GM12864 (cell line): Measurements from ENCODE around the gene VAMP5.

Experiments
- DNase-seq: peaks from one replicate; pipeline ENCODE4 v3.0.0-alpha.2; 2011; ENCODE audit warnings: low read depth
- H3K4me3 ChIP-seq: 2 replicates; pipeline ENCODE4 v1.5.1; 2011; ENCODE audit warnings: mild to moderate bottlenecking, low read depth, low read length, control low read depth
- TF ChIP-seq, protein P1 (sequence below): IDR thresholded peaks from 2 replicates; pipeline ENCODE4 v1.5.1; 2011; ENCODE audit warnings: low read depth, mild to moderate bottlenecking, moderate library complexity, low read length, control low read depth, inconsistent platforms; ENCODE audit errors: missing control alignments

Gene VAMP5

DNA sequence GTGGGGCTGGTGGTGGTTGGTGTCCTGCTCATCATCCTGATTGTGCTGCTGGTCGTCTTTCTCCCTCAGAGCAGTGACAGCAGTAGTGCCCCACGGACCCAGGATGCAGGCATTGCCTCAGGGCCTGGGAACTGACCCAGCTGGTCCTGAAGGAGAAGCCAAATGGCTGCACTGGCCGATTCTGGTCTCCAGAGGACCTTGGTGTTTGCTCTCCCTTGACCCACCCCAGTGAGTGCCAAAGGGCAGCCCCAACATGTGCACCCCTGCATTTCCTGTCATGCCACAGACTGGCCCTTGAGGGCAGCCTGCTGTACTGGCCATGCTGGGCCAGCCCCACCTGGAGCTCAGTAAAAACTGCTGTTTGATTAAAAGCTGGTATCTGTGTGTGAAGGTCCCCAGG, 8.8 kb downstream of the VAMP5 start:
- no peak overlapping the region for H3K4me3 ChIP-seq
- TF ChIP-seq, protein P1, sequence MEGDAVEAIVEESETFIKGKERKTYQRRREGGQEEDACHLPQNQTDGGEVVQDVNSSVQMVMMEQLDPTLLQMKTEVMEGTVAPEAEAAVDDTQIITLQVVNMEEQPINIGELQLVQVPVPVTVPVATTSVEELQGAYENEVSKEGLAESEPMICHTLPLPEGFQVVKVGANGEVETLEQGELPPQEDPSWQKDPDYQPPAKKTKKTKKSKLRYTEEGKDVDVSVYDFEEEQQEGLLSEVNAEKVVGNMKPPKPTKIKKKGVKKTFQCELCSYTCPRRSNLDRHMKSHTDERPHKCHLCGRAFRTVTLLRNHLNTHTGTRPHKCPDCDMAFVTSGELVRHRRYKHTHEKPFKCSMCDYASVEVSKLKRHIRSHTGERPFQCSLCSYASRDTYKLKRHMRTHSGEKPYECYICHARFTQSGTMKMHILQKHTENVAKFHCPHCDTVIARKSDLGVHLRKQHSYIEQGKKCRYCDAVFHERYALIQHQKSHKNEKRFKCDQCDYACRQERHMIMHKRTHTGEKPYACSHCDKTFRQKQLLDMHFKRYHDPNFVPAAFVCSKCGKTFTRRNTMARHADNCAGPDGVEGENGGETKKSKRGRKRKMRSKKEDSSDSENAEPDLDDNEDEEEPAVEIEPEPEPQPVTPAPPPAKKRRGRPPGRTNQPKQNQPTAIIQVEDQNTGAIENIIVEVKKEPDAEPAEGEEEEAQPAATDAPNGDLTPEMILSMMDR = no peak
- no peak for DNase-seq

DNA sequence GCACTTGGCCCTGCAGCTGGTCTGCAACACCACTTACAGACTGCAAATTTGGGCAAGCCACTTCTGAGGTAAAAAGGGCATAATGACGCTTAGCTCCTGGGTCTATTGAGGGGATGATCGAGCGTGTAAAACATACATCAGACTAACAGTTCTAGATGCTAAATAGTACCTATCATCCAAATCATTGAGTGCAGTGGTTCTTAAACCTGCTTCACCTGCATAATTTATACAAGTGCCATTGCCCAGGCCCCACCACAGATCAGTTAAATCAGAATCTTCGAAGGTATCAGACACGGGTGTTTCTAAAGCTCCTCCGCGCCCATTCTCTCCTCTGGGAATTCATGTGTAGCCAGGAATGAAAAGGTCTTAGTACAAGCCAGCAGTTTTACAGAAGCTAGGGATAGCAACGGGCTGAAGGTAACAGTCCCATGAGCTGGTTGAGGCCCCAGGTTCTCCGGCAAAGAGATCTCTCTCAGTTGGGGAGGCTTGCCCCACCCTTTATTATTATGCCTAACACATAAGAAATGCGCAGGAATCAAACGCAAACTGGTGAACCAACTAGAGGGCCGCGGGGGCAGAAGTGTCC, 10.6 kb downstream of the VAMP5 start:
- no peak for DNase-seq
- peak overlapping the region; percentile 91 for H3K4me3 ChIP-seq
- TF ChIP-seq, protein P1 = no peak

DNA sequence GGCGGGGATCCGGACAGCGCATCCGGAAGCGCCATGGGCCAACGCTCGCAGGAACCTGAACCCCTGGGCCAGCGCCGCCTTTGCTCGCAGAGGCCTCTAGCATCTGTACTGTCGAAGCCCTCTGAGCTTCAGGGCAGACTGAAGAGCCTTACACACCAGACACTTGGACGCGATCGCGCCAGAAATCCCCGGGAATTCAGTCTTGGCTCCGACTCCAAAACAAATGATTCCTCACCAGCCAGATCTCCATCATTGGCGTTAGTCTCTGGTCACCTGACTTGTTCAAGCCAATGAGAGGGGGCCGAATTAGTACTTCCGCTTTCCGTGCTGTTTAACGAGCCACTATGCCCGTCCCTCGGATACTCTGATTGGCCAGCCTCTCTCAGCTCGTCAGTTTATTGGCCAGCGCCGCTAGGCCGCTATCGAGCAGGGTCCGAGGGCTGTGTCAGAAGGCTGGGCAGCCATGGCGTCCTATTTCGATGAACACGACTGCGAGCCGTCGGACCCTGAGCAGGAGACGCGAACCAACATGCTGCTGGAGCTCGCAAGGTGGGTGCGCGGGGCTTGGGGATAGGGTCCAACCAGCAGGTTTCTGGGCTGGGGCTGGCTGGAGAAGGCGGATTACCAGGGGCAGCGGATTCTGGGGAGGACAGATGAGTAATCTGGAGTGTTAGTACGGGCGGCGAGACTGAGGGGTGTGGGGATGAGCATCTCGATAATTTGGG, 11.2 kb downstream of the VAMP5 start, which contains the start of gene RNF181:
TSS of gene RNF181 (plus strand) at position 445 of the 725 bp plus-strand sequence. CDS start at position 464, 19 bp downstream.
- H3K4me3 ChIP-seq = peak within 1 kb of the TSS; percentile 91
- TF ChIP-seq, protein P1 = no peak
- peak; percentile 96 for DNase-seq

DNA sequence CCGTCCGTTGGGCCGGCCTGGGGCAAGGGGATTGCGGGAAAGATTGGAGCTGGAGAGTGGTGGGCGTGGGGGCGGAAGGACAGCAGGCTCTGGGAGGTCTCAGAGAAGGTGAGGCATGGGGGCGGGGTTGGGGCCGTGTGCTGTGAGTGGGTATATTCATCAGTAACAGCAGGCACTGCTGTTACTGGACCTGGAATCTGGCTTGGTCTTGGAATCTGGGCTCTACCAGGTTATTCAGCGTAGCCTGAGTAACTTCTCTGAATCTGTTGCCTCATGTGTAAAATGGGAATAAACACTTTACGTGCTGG, 11.7 kb downstream of the VAMP5 start:
- DNase-seq = no peak
- TF ChIP-seq, protein P1 = no peak
- H3K4me3 ChIP-seq = peak overlapping the region; percentile 91

DNA sequence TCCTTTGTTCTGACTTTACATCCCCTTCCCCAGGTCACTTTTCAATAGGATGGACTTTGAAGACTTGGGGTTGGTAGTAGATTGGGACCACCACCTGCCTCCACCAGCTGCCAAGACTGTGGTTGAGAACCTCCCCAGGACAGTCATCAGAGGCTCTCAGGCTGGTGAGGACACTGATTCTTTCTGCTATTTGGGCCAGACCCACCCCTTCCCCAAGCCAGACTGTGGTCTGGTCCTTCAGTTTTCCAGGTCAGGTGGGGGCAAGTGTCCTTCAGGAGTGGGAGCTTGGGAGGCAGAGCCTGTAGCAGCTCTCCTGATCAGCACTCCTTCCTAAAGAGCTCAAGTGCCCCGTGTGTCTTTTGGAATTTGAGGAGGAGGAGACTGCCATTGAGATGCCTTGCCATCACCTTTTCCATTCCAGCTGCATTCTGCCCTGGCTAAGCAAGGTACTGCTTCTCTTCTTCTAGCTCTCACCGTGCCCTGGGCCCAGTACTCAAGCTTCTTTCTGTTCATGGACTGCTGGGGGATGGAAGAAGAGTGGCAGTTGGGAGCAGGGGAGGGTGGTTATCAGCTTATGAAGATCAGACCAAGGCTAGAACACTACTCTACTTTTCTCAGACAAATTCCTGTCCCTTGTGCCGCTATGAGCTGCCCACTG, 12.4 kb downstream of the VAMP5 start:
- DNase-seq = no peak
- TF ChIP-seq, protein P1 = no peak
- H3K4me3 ChIP-seq = peak overlapping the region; percentile 91

DNA sequence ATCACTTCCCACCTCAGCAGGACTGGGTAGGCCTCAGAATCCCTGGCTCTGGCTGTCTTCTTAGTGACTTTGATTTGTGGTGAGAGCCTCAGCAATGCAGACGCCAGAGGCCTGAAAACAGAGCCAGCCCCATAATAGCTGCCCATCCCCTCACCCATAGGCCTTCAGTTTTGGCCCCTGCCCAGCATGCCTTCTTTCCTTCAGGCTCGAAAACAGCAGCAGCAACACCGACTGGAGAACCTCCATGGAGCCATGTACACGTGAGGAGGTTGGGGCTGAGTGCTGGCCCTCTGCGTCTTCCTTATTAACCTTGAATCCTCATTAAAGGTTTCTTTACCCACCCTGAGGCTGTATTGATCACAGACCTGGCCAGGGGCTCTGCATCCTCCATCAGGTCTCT, 13.0 kb downstream of the VAMP5 start:
- DNase-seq = no peak
- no peak overlapping the region for H3K4me3 ChIP-seq
- TF ChIP-seq, protein P1 = no peak
